GM12801 (cell line): Measurements from ENCODE around the gene MCRIP2.

ENCODE experiments used
- CTCF ChIP-seq: IDR thresholded peaks from one replicate; pipeline ENCODE4 v1.5.1; 2011; ENCODE audit warnings: control low read depth; ENCODE audit not compliant: insufficient read length; ENCODE audit errors: extremely low read depth

The MCRIP2 gene

DNA sequence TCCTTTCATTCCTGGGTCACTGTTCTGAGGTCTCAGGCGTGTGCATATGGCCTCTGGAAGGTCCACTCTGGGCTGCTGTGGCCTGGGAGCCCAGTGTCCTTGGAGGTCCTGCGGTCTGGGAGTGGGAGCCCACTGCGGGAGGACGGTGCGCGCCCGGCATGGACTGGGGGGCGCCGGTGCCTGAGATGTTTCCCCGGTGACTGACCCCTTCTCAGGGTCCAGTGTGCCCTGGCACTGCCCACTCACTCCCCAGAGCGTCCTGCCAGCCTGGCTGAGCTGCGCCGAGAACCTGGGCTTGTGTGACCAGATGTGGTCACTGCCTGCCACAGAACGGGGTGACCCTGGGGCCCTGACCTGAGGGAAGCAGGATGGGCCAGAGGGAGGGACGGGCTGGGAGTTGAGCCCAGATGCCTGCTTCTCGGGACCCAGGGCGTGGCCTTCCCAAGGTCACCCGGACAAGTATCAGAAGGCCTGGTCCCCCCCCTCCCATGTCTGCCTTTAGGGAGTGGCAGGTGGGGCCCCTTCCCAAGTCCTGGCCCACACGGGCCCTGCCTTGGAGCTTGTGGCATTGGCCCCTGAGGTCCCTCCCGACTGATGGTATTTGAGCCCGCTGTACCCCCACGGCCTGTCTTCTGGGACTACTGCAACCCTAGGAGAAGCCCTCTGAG lies 32.7 kb downstream of the MCRIP2 start:
- TF ChIP-seq CTCF = no peak

GRCh38 chr16:674968-675883 lies 33.6 kb downstream of the MCRIP2 start, which contains the start of gene RHBDL1:
TSS of gene RHBDL1 (plus strand) at chr16:675671. CDS start at chr16:675791, 120 bp downstream.
- no peak for TF ChIP-seq CTCF

GRCh38 chr16:675884-676564 lies 34.4 kb downstream of the MCRIP2 start:
- TF ChIP-seq CTCF = no peak

- no peak for TF ChIP-seq CTCF
Measured at GRCh38 chr16:676565-676902, 34.9 kb downstream of the MCRIP2 start.

GRCh38 chr16:676913-677312 lies 35.3 kb downstream of the MCRIP2 start:
- TF ChIP-seq CTCF = no peak

- no peak for TF ChIP-seq CTCF
Measured at GRCh38 chr16:677316-678190, 35.9 kb downstream of the MCRIP2 start.
